SK-N-MC (cell line): Measurements from ENCODE around the gene TXNRD2.
A peak's percentile ranks its signal among the peaks of the same experiment; 100 is the strongest.

Source experiments
- DNase-seq: peaks from one replicate; pipeline ENCODE4 v3.0.0-alpha.2; 2011; ENCODE audit warnings: low read depth, low spot score
- H3K27ac ChIP-seq: fragments of 200-600 bp; sonication (generic); 2 replicates; pipeline ENCODE4 v1.5.1; 2016; ENCODE audit warnings: mixed run types
- H3K36me3 ChIP-seq: fragments of 200-600 bp; sonication (generic); 2 replicates; pipeline ENCODE4 v1.6.1; 2017; ENCODE audit warnings: antibody characterized with exemption, low read length, mixed read lengths; ENCODE audit not compliant: insufficient read depth
- H3K4me3 ChIP-seq: fragments of 200-600 bp; sonication (generic); 2 replicates; pipeline ENCODE4 v1.5.1; 2016
- H3K9ac ChIP-seq: fragments of 200-600 bp; sonication (generic); 2 replicates; pipeline ENCODE4 v1.8.0; 2017; ENCODE audit warnings: mixed run types, mixed read lengths; ENCODE audit not compliant: insufficient read length
- H3K9me3 ChIP-seq: fragments of 200-600 bp; sonication (generic); 2 replicates; pipeline ENCODE4 v1.6.1; 2017; ENCODE audit warnings: low read depth, mild to moderate bottlenecking, antibody characterized with exemption, low read length, moderate library complexity, mixed read lengths
- EZH2 ChIP-seq: fragments of 200-600 bp; sonication (generic); IDR thresholded peaks from one replicate; pipeline ENCODE4 v1.6.1; 2017; ENCODE audit warnings: antibody characterized with exemption
- FOXP2 ChIP-seq: optimal IDR thresholded peaks from 2 replicates; pipeline ENCODE3; 2011; ENCODE audit warnings: mild to moderate bottlenecking, moderate library complexity; ENCODE audit not compliant: insufficient read depth; ENCODE audit errors: extremely low read length, control extremely low read depth
- POLR2AphosphoS5 ChIP-seq: IDR thresholded peaks from 2 replicates; pipeline ENCODE4 v1.6.1; 2012; ENCODE audit warnings: mild to moderate bottlenecking, low read depth, low read length, borderline replicate concordance

TXNRD2 gene

DNA sequence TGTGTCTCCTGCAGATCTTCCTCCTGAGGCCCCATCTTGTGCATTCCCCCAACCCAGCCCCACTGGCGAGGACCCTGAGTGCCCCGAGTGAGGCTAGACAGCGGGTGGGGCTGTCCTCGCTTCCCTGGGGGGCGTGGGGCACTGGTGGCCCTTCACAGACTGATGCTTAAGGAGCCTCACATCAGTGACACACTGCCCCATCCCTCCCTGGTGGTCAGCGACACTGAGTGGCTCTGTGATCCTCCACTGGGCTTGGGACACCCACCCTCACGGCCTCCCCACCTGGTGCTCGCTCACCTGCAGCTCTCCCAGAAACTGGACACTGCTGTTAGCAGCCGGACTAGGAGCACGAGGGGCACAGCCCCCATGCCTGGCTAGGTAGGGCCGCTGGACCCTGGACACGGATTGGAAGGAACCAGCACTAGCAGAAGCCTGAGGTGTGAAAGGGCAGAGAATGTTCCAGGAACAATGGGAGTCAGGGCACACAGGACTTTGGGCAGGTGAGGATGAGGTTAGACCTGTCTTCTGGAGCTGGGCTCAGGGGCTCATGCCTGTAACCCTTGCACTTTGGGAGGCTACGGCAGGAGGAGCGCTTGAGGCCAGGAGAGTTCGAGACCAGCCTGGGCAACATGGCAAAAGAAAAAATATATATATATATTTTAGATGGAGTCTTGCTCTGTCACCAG is 23.2 kb upstream of the TXNRD2 start:
- Histone ChIP-seq H3K36me3 (no peaks in the 10 kb centered on the region; the same call in 1 of the 2 replicates), H3K27ac (no peak overlapping the region)

DNA sequence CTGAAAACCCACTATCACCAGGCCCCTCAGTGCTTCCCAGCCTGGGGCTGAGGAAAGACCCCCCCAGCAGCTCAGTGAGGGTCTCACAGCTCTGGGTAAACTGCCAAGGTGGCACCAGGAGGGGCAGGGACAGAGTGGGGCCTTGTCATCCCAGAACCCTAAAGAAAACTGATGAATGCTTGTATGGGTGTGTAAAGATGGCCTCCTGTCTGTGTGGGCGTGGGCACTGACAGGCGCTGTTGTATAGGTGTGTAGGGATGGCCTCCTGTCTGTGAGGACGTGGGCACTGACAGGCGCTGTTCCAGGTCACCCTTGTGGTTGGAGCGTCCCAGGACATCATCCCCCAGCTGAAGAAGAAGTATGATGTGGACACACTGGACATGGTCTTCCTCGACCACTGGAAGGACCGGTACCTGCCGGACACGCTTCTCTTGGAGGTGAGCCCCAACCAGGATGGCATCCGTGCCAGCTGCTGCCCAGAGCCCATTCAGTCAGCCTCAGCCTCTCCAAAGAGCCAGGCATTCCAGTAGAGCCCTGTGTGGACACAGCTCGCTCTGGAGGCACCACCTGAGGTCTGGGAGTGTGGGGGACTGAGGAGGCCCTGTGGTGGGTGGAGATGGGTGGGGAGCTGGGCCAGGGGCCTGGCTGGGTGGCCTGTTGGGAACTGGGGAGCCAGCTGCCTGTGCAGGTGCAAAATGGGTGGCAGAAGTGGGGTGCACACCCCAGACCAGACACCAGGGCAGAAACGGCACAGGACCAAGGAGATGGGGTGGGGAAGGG is 22.4 kb upstream of the TXNRD2 start:
- no peak overlapping the region for H3K9ac ChIP-seq
- TF ChIP-seq FOXP2: no peak
- TF ChIP-seq POLR2AphosphoS5: no peak
- no peak for TF ChIP-seq EZH2
- H3K36me3 ChIP-seq: no peaks in the 10 kb centered on the region; the same call in 1 of the 2 replicates
- DNase-seq: no peak
- H3K9me3 ChIP-seq: no peaks in the 10 kb centered on the region
- H3K4me3 ChIP-seq: no peak overlapping the region
- H3K27ac ChIP-seq: no peak overlapping the region

More for the DNA sequence above, 23.2 kb upstream of the TXNRD2 start:
- Histone ChIP-seq H3K4me3 (no peak overlapping the region), H3K9me3 (no peaks in the 10 kb centered on the region), H3K9ac (no peak overlapping the region)
- TF ChIP-seq POLR2AphosphoS5 (no peak), FOXP2 (no peak), EZH2 (no peak)
- no peak for DNase-seq

GRCh38 chr22:19962909-19963806 is 21.5 kb upstream of the TXNRD2 start:
- Histone ChIP-seq H3K9ac (no peak overlapping the region), H3K36me3 (no peaks in the 10 kb centered on the region; the same call in 1 of the 2 replicates), H3K9me3 (no peaks in the 10 kb centered on the region), H3K4me3 (no peak overlapping the region), H3K27ac (no peak overlapping the region)
- TF ChIP-seq POLR2AphosphoS5: no peak
- TF ChIP-seq FOXP2: no peak
- no peak for TF ChIP-seq EZH2
- no peak for DNase-seq

GRCh38 chr22:19962246-19962908 is 20.8 kb upstream of the TXNRD2 start:
- DNase-seq: no peak
- Histone ChIP-seq H3K36me3 (no peaks in the 10 kb centered on the region; the same call in 1 of the 2 replicates), H3K9me3 (no peaks in the 10 kb centered on the region), H3K4me3 (no peak overlapping the region), H3K27ac (no peak overlapping the region), H3K9ac (no peak overlapping the region)
- TF ChIP-seq FOXP2: peak; percentile 61
- TF ChIP-seq POLR2AphosphoS5: no peak

DNA sequence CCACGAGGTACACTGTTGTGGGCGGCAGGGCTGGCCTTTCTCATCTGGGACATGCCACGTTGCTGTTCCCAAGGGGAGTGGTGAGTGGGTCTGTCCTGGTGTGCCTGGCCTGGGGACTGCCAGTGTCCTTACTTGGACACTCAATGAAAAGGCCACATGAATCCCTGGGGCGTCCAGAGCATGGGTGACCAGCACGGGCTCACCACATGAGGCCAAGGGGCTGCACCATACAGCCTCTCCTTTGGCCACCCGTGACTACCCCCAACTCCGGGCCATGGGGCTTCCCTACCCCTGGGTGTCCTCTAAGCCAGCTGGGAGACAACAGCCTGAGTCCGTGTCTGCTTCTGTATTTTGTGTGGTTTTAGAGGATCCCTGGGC is 20.2 kb upstream of the TXNRD2 start:
- H3K36me3 ChIP-seq: no peaks in the 10 kb centered on the region; the same call in 1 of the 2 replicates
- no peak for DNase-seq
- no peak overlapping the region for H3K27ac ChIP-seq
- no peak overlapping the region for H3K9ac ChIP-seq
- no peak overlapping the region for H3K4me3 ChIP-seq
- no peaks in the 10 kb centered on the region for H3K9me3 ChIP-seq
- no peak for TF ChIP-seq POLR2AphosphoS5

DNA sequence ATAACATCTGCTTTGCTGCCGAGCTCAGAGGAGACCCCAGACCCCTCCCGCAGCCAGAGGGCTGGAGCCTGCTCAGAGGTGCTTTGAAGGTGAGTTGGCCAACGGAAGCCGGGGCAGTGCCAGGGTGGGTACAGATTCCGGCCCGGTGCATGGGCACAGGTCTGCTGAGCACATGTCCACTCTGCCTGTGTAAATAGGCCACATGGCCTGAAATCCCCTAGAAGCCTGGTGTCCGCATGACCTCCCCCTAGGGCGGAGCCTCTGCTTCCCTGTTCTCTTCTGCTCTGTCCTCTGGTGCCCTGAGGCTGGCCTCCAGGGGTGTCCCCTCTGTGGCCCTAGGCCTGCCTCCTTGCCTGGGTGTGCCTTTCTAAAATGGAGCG is 19.6 kb upstream of the TXNRD2 start:
- Histone ChIP-seq H3K27ac (no peak overlapping the region), H3K4me3 (no peak overlapping the region), H3K9me3 (no peaks in the 10 kb centered on the region), H3K36me3 (no peaks in the 10 kb centered on the region; the same call in 1 of the 2 replicates), H3K9ac (no peak overlapping the region)
- DNase-seq: no peak
- no peak for TF ChIP-seq POLR2AphosphoS5
- no peak for TF ChIP-seq FOXP2
- no peak for TF ChIP-seq EZH2

GRCh38 chr22:19960491-19961200 is 19.0 kb upstream of the TXNRD2 start:
- no peak for DNase-seq
- Histone ChIP-seq H3K4me3 (no peak overlapping the region), H3K9ac (no peak overlapping the region), H3K9me3 (no peaks in the 10 kb centered on the region), H3K27ac (peak overlapping the region; percentile 70; the same call in 1 of the 2 replicates), H3K36me3 (no peaks in the 10 kb centered on the region; the same call in 1 of the 2 replicates)
- TF ChIP-seq EZH2 (no peak), POLR2AphosphoS5 (no peak), FOXP2 (no peak)
